Activated T-helper 9 cell treated with anti-CD3 and anti-CD28 coated beads, Interleukin-2, amount 50 U/mL, for 16 hours (primary cell): ENCODE data around the gene IFNA2.
A peak's percentile ranks its signal among the peaks of the same experiment; 100 is the strongest.
"Not testable (repeated sequence)": the region's sequence is repeated elsewhere in the genome, so short reads cannot be mapped to it uniquely, and the experiment has no call there.

Experiments
- DNase-seq: peaks from one replicate; pipeline ENCODE4 v3.0.0-alpha.2; 2020; ENCODE audit warnings: low read depth

IFNA2 gene

GRCh38 chr9:21381448-21382339 lies 3.5 kb downstream of the IFNA2 start:
- DNase-seq, result no peak

- not testable (repeated sequence) for DNase-seq
These were observed 13.7 kb downstream of the IFNA2 start for GRCh38 chr9:21371467-21371866.

- DNase-seq, result no peak
These were observed 17.2 kb downstream of the IFNA2 start, which contains the start of gene IFNA13 for GRCh38 chr9:21367957-21368356. IFNA13 (minus strand) TSS chr9:21368057; CDS start chr9:21368010, 47 bp downstream.

DNA sequence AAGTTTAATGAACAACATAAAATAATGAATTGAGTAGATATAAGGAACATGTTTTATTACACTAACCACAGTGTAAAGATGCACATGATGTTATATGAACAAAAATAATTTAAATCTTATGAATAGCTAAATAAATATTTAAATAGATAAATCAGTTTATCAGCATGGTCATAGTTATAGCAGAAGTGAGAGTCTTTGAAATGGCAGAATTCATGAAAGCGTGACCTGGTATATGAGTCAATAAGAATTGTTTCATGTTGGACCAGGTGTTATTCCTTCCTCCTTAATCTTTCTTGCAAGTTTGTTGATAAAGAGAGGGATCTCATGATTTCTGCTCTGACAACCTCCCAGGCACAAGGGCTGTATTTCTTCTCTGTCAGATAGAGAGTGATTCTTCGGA lies 18.0 kb downstream of the IFNA2 start:
- DNase-seq, result not testable (repeated sequence)

- no peak for DNase-seq
These were observed 22.9 kb downstream of the IFNA2 start for GRCh38 chr9:21362287-21362686.

DNA sequence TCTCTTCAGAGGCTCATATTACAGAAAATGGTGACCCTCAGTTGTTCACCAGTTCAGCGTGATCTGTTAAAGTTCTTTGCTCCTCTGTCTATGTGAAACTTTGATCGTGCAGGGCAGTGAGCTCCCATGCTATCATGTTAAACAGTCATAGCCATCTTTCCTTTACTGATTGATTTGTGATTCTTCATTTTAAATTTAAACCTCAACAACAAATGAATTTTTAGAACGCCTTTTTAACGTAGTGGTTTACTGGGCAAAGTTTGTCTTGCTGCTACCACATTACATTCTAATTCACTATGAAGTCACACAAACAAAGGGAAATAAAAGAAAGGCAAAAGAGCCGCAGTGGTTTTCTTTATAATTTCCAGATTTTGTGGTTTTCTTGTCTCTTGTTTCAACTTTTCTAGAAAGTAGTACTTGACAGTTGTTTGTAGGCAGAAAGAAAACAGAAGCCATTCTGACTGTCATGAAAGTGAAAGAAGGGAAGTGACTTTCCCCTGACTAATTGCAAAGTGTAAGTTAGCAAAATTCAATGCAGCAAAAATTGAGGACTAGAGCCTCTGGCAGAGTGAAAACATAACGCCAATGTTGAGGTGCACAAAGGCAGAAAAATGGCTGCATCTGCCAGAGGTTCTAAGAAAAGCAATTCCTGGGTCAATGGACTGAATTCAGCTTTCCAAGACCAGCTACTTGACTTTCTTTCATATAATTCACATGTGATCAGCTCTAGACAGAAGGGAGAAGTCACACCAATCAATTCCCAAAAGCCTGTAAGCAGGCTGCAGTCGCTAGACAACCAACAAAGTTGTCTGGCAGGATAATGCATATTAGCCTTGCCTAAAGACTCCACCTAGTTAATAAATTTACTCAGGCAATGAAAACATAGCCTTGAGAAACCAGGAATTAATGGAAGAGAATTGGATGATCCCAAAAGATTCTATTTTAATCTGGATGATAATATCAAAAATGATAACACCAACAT lies 27.4 kb downstream of the IFNA2 start:
- DNase-seq, result no peak

GRCh38 chr9:21350787-21351186 lies 34.4 kb downstream of the IFNA2 start, which contains the start of gene IFNA6:
IFNA6 (minus strand) TSS chr9:21350887; CDS start chr9:21350887, 0 bp downstream.
- no peak for DNase-seq

- no peak for DNase-seq
These were observed 36.7 kb downstream of the IFNA2 start for GRCh38 chr9:21348430-21348970.

- no peak for DNase-seq
These were observed 44.5 kb downstream of the IFNA2 start for GRCh38 chr9:21340735-21341134.

DNA sequence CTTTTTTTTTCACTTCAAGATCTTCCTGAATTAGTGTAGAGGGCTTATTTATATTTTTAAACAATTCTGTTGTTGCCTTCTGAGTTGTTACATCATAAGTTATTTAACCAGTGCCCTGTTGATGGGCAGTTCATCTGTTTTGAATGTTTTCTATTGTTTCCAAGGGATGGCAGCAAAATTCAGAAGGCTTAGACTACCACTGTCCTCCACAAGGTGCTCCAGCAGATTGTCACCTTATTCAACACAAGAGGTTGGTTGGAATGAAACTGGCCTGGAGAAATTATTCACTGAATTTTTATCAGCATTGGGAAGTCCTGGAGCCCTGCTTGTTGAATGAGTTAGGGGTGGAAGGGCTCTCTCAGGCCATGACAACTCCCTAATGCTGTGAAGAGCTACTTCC lies 48.7 kb downstream of the IFNA2 start:
- no peak for DNase-seq

- DNase-seq, result peak; percentile 81
These were observed 50.2 kb downstream of the IFNA2 start, which contains the start of gene KLHL9 for GRCh38 chr9:21334701-21335632. KLHL9 (minus strand) TSS chr9:21335404; CDS start chr9:21334859, 545 bp downstream.
